HepG2 (cell line): ENCODE data around the gene YWHAH. TPM values are rescaled to one million over a fixed set of nuclear protein-coding genes. Genes with fewer than 3 reads are reported as not detected.
A peak's percentile ranks its signal among the peaks of the same experiment; 100 is the strongest.

Experiments
- CCAR2 ChIP-seq: fragments of 200-400 bp; formaldehyde crosslinking; optimal IDR thresholded peaks from 2 replicates; pipeline ENCODE3; 2018; ENCODE audit warnings: low read depth, mild to moderate bottlenecking, low read length, moderate library complexity
- FOXO1 ChIP-seq: sonication (generic); formaldehyde crosslinking; IDR thresholded peaks from 2 replicates; pipeline ENCODE4 v1.4.0; 2020; ENCODE audit warnings: missing genetic modification reagents
- HMGA1 ChIP-seq: sonication (generic); formaldehyde crosslinking; conservative IDR thresholded peaks from 2 replicates; pipeline ENCODE4 v1.4.0; 2020; ENCODE audit warnings: missing genetic modification reagents
- HOXA9 ChIP-seq: sonication (generic); formaldehyde crosslinking; IDR thresholded peaks from 2 replicates; pipeline ENCODE4 v1.8.1; 2022; ENCODE audit warnings: missing genetic modification reagents, mild to moderate bottlenecking, moderate library complexity, borderline replicate concordance
- KLF12 ChIP-seq: sonication (generic); formaldehyde crosslinking; IDR thresholded peaks from 2 replicates; pipeline ENCODE4 v1.4.0; 2020; ENCODE audit warnings: missing genetic modification reagents, borderline replicate concordance
- MEF2D ChIP-seq: sonication (generic); formaldehyde crosslinking; IDR thresholded peaks from 2 replicates; pipeline ENCODE4 v1.5.1; 2020; ENCODE audit warnings: mild to moderate bottlenecking, missing genetic modification reagents
- NR2F6 ChIP-seq, 2 experiments: IDR thresholded peaks; 2 replicates each; pipeline ENCODE4 v1.6.1; 2016; ENCODE audit warnings: antibody characterized with exemption in 1 of 2, mild to moderate bottlenecking in 1 of 2
- PHF5A ChIP-seq: IDR thresholded peaks from one replicate; pipeline ENCODE4 v1.6.1; 2018; ENCODE audit warnings: low read depth, missing genetic modification reagents; ENCODE audit not compliant: unreplicated experiment
- SIX1 ChIP-seq: sonication (generic); formaldehyde crosslinking; IDR thresholded peaks from 2 replicates; pipeline ENCODE4 v1.4.0; 2020; ENCODE audit warnings: missing genetic modification reagents, borderline replicate concordance
- SRY ChIP-seq: sonication (generic); formaldehyde crosslinking; IDR thresholded peaks from 2 replicates; pipeline ENCODE4 v1.8.0; 2022; ENCODE audit warnings: mild to moderate bottlenecking, missing genetic modification reagents
- TBP ChIP-seq: sonication (generic); formaldehyde crosslinking; IDR thresholded peaks from 2 replicates; pipeline ENCODE4 v1.5.0; 2020; ENCODE audit warnings: missing genetic modification reagents
- TCF7 ChIP-seq: sonication (generic); IDR thresholded peaks from 2 replicates; pipeline ENCODE4 v1.6.1; 2016; ENCODE audit warnings: antibody characterized with exemption, low read depth
- ZNF343 ChIP-seq: sonication (generic); formaldehyde crosslinking; IDR thresholded peaks from 2 replicates; pipeline ENCODE4 v1.4.0; 2020; ENCODE audit warnings: mild to moderate bottlenecking, missing genetic modification reagents
- ZNF660 ChIP-seq: sonication (generic); formaldehyde crosslinking; IDR thresholded peaks from 2 replicates; pipeline ENCODE4 v1.5.1; 2020; ENCODE audit warnings: mild to moderate bottlenecking, low read depth, missing genetic modification reagents, borderline replicate concordance
- ZNF746 ChIP-seq: sonication (generic); formaldehyde crosslinking; IDR thresholded peaks from 2 replicates; pipeline ENCODE4 v1.8.0; 2022; ENCODE audit warnings: mild to moderate bottlenecking, missing genetic modification reagents
- ZNF841 ChIP-seq: sonication (generic); formaldehyde crosslinking; IDR thresholded peaks from 2 replicates; pipeline ENCODE4 v1.8.1; 2023; ENCODE audit warnings: missing genetic modification reagents, borderline replicate concordance
- polyA plus RNA-seq, 8 experiments: library from polyadenylated mRNA; depleted of rRNA in 3 of 8; stranded (reverse) in 7 of 8; unstranded in 1 of 8; fragments of >200 nt; fragmentation: Illumina TruSeq in 4 of 8; extraction: Trizol in 4 of 8; gene quantifications; 2 replicates each; pipeline versions ENCODE4 v1.2.1 to v1.2.3, GENCODE V29; 2011 to 2016; ENCODE audit warnings: low read depth in 4 of 8, missing spikeins in 1 of 8, mixed read lengths in 1 of 8; ENCODE audit not compliant: insufficient read depth in 1 of 8
- total RNA-seq, 5 experiments: library from RNA; depleted of rRNA; stranded (reverse); fragments of >200 nt; fragmentation: Illumina TruSeq; extraction: Trizol; gene quantifications; 2 replicates each; pipeline ENCODE4 v1.2.3, GENCODE V29; 2016; ENCODE audit warnings: low read depth in 1 of 5
- TF ChIP-seq, protein P1 (sequence below): sonication (generic); formaldehyde crosslinking; IDR thresholded peaks from 2 replicates; pipeline ENCODE4 v1.4.0; 2020; ENCODE audit warnings: missing genetic modification reagents, mild to moderate bottlenecking, borderline replicate concordance
- TF ChIP-seq, protein P2 (sequence below), 2 experiments: sonication (generic) in 1 of 2; formaldehyde crosslinking in 1 of 2; IDR thresholded peaks; 2 replicates each; pipeline versions ENCODE4 v1.5.1 to v1.6.1; 2011 to 2020; ENCODE audit warnings: borderline replicate concordance in 1 of 2, low read depth in 1 of 2, low read length in 1 of 2, mild to moderate bottlenecking in 1 of 2, missing genetic modification reagents in 1 of 2, moderate library complexity in 1 of 2
- TF ChIP-seq, protein P3 (sequence below): sonication (generic); formaldehyde crosslinking; conservative IDR thresholded peaks from 2 replicates; pipeline ENCODE4 v1.4.0; 2020; ENCODE audit warnings: missing genetic modification reagents
- TF ChIP-seq, protein P4 (sequence below): sonication (generic); formaldehyde crosslinking; IDR thresholded peaks from 2 replicates; pipeline ENCODE4 v1.5.1; 2020; ENCODE audit warnings: missing genetic modification reagents, mild to moderate bottlenecking, borderline replicate concordance

YWHAH gene
- total and polyA plus RNA-seq, 2 of the 13 experiments (the other 11 are each of a cell fraction or from before 2014, with no cell fraction given) = 35.6 to 92.7 TPM

DNA sequence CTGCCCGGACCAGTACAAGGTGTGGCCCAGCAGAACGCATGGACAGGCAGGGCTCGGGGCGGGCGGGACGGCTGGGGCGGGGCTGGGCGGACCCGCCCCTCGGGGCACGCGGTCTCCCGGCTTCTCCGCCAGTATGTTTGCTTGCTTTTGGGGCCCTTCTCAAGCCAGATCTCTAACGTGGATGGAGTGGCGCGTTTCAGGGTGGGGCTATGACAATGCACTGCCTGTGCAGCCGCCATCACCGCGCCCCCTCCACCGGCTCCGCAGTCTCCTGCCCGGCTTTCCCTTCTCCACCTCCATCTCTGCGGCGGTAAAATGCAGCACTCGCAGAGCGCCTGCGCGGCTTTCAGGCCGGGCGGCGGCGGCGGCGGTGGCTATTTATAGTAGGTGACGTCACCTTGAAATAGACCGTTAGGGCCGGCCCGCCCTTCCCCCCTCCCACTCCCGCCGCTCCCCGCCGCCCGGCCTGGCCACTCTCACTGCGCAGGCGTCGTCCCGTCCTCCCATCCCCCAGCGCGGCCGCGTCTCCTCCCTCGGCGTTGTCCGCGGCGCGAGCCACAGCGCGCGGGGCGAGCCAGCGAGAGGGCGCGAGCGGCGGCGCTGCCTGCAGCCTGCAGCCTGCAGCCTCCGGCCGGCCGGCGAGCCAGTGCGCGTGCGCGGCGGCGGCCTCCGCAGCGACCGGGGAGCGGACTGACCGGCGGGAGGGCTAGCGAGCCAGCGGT is at the start of gene YWHAH (continued):
- TF ChIP-seq, protein P1, sequence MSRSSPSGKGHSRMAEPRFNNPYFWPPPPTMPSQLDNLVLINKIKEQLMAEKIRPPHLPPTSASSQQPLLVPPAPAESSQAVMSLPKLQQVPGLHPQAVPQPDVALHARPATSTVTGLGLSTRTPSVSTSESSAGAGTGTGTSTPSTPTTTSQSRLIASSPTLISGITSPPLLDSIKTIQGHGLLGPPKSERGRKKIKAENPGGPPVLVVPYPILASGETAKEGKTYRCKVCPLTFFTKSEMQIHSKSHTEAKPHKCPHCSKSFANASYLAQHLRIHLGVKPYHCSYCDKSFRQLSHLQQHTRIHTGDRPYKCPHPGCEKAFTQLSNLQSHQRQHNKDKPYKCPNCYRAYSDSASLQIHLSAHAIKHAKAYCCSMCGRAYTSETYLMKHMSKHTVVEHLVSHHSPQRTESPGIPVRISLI (CRISPR knock-in tag) = no peak
- TF ChIP-seq ZNF746 = peak; percentile 65; the same call in 1 of the 2 replicates
- TF ChIP-seq HOXA9 (CRISPR knock-in tag) = peak; percentile 74
- no peak for TF ChIP-seq HMGA1 (CRISPR knock-in tag)
- TF ChIP-seq FOXO1 (CRISPR knock-in tag) = no peak
- TF ChIP-seq, protein P2, sequence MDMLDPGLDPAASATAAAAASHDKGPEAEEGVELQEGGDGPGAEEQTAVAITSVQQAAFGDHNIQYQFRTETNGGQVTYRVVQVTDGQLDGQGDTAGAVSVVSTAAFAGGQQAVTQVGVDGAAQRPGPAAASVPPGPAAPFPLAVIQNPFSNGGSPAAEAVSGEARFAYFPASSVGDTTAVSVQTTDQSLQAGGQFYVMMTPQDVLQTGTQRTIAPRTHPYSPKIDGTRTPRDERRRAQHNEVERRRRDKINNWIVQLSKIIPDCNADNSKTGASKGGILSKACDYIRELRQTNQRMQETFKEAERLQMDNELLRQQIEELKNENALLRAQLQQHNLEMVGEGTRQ (IDR thresholded peaks at IDR 0.05; ENCODE audit: low read depth, low read length) = no peak
- TF ChIP-seq, protein P2 (CRISPR knock-in tag; IDR thresholded peaks at IDR 0.05; ENCODE audit: borderline replicate concordance) = 0 out of 2 replicates have a peak, but pooled peaks have one; percentile 22
- peak; percentile 93 for TF ChIP-seq MEF2D (CRISPR knock-in tag)
- TF ChIP-seq TCF7 = no peak
- TF ChIP-seq SIX1 (CRISPR knock-in tag) = no peak
- TF ChIP-seq, protein P3, sequence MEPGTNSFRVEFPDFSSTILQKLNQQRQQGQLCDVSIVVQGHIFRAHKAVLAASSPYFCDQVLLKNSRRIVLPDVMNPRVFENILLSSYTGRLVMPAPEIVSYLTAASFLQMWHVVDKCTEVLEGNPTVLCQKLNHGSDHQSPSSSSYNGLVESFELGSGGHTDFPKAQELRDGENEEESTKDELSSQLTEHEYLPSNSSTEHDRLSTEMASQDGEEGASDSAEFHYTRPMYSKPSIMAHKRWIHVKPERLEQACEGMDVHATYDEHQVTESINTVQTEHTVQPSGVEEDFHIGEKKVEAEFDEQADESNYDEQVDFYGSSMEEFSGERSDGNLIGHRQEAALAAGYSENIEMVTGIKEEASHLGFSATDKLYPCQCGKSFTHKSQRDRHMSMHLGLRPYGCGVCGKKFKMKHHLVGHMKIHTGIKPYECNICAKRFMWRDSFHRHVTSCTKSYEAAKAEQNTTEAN = 0 out of 2 replicates have a peak, but pooled peaks have one; percentile 17
- TF ChIP-seq, protein P4, sequence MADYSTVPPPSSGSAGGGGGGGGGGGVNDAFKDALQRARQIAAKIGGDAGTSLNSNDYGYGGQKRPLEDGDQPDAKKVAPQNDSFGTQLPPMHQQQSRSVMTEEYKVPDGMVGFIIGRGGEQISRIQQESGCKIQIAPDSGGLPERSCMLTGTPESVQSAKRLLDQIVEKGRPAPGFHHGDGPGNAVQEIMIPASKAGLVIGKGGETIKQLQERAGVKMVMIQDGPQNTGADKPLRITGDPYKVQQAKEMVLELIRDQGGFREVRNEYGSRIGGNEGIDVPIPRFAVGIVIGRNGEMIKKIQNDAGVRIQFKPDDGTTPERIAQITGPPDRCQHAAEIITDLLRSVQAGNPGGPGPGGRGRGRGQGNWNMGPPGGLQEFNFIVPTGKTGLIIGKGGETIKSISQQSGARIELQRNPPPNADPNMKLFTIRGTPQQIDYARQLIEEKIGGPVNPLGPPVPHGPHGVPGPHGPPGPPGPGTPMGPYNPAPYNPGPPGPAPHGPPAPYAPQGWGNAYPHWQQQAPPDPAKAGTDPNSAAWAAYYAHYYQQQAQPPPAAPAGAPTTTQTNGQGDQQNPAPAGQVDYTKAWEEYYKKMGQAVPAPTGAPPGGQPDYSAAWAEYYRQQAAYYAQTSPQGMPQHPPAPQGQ = no peak
- no peak for TF ChIP-seq PHF5A (CRISPR knock-in tag)
- TF ChIP-seq TBP (CRISPR knock-in tag) = no peak
- no peak for TF ChIP-seq ZNF660 (CRISPR knock-in tag)
- TF ChIP-seq KLF12 = no peak
- no peak for TF ChIP-seq CCAR2
- no peak for TF ChIP-seq NR2F6 (IDR thresholded peaks at IDR 0.05)
- no peak for TF ChIP-seq NR2F6 (CRISPR knock-in tag; IDR thresholded peaks at IDR 0.05)
- peak; percentile 40; the same call in 1 of the 2 replicates for TF ChIP-seq SRY
- 0 out of 2 replicates have a peak, but pooled peaks have one; percentile 40 for TF ChIP-seq ZNF841
- TF ChIP-seq ZNF343 (CRISPR knock-in tag) = no peak
